Chondrocyte (in vitro differentiated cells): ENCODE results near the gene ATP1B1. TPM values are rescaled to one million over a fixed set of nuclear protein-coding genes. Genes with fewer than 3 reads are reported as not detected.
A peak's percentile ranks its signal among the peaks of the same experiment; 100 is the strongest.

Source experiments
- DNase-seq: peaks from one replicate; pipeline ENCODE4 v3.0.0; 2021; ENCODE audit warnings: mixed read lengths, low spot score
- H3K27ac Mint-ChIP-seq: one replicate; pipeline ENCODE4 v1.8.0; 2021; ENCODE audit warnings: mild to moderate bottlenecking, moderate library complexity, mixed read lengths; ENCODE audit not compliant: unreplicated experiment
- H3K27me3 Mint-ChIP-seq: 2 replicates; pipeline ENCODE4 v1.8.0; 2021; ENCODE audit warnings: low read depth, mixed read lengths
- H3K36me3 Mint-ChIP-seq: 2 replicates; pipeline ENCODE4 v1.8.0; 2021; ENCODE audit warnings: low read depth, mixed read lengths
- H3K4me1 Mint-ChIP-seq: 2 replicates; pipeline ENCODE4 v1.8.0; 2021; ENCODE audit warnings: low read depth, mild to moderate bottlenecking, mixed read lengths
- H3K4me3 Mint-ChIP-seq: one replicate; pipeline ENCODE4 v1.8.0; 2021; ENCODE audit warnings: mild to moderate bottlenecking, moderate library complexity, mixed read lengths; ENCODE audit not compliant: unreplicated experiment
- H3K9me3 Mint-ChIP-seq: 2 replicates; pipeline ENCODE4 v1.8.0; 2021; ENCODE audit warnings: low read depth, mixed read lengths
- total RNA-seq: library from RNA; stranded (reverse); gene quantifications from 3 replicates; pipeline ENCODE4 v1.2.1, GENCODE V29; 2021
- TF ChIP-seq, protein P1 (sequence below): fragments of 200-600 bp; sonication (generic); IDR thresholded peaks from 2 replicates; pipeline ENCODE4 v1.5.0; 2021; ENCODE audit warnings: antibody characterized with exemption, mild to moderate bottlenecking, moderate library complexity

Gene ATP1B1
- total RNA-seq, 1 donor from 2014 or later, result 104 TPM

DNA sequence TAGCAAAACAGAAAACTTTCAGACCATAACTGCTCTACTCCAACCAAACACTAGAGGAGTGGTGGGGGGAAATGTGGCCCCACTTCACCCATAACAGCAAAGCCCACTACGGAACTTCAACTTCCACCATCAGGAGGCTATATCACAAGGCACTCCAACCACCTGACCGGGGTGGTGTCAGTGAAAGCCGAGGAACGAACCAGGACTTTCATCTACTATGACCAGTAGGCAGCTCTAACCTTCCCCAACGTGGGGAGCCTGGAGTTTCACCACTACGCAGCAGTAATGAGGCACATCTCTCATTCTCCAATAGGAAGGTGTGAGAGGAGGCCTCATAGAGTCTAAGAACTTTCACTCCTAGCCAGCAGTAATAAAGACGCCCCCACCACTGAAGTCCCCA is 42.4 kb upstream of the ATP1B1 start:
- Mint-ChIP-seq H3K9me3 (peaks cover 16% of the 10 kb centered on the region), H3K27ac (no peak overlapping the region), H3K4me3 (no peak overlapping the region), H3K36me3 (peaks cover 4% of the 10 kb centered on the region), H3K27me3 (no peaks in the 10 kb centered on the region), H3K4me1 (peaks cover 8% of the 10 kb centered on the region)
- DNase-seq, result no peak
- TF ChIP-seq, protein P1, sequence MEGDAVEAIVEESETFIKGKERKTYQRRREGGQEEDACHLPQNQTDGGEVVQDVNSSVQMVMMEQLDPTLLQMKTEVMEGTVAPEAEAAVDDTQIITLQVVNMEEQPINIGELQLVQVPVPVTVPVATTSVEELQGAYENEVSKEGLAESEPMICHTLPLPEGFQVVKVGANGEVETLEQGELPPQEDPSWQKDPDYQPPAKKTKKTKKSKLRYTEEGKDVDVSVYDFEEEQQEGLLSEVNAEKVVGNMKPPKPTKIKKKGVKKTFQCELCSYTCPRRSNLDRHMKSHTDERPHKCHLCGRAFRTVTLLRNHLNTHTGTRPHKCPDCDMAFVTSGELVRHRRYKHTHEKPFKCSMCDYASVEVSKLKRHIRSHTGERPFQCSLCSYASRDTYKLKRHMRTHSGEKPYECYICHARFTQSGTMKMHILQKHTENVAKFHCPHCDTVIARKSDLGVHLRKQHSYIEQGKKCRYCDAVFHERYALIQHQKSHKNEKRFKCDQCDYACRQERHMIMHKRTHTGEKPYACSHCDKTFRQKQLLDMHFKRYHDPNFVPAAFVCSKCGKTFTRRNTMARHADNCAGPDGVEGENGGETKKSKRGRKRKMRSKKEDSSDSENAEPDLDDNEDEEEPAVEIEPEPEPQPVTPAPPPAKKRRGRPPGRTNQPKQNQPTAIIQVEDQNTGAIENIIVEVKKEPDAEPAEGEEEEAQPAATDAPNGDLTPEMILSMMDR, result no peak

DNA sequence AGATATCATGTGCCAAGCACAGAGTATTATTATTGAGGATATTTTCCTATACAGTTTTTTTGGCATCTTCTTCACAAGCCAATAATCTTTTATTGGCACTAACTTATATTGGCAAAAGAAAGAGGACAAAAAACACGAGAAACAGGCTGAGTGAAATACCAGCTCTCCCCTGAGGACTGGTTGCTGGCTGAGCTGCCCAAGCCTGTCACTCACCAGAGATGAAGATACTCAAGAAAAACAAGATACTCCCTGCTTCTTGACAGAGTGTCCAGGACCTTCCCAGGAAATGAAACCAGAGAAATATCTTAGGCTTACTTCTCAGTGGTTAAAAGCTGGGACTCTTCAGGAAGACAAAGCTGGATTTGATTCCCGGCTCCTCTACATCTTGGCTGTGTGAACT is 35.9 kb upstream of the ATP1B1 start:
- Mint-ChIP-seq H3K4me3 (no peak overlapping the region), H3K9me3 (peaks cover 10% of the 10 kb centered on the region), H3K36me3 (peaks cover 4% of the 10 kb centered on the region), H3K4me1 (peaks cover 15% of the 10 kb centered on the region), H3K27me3 (no peaks in the 10 kb centered on the region), H3K27ac (peak overlapping the region; percentile 72)
- DNase-seq, result no peak
- TF ChIP-seq, protein P1, result no peak

DNA sequence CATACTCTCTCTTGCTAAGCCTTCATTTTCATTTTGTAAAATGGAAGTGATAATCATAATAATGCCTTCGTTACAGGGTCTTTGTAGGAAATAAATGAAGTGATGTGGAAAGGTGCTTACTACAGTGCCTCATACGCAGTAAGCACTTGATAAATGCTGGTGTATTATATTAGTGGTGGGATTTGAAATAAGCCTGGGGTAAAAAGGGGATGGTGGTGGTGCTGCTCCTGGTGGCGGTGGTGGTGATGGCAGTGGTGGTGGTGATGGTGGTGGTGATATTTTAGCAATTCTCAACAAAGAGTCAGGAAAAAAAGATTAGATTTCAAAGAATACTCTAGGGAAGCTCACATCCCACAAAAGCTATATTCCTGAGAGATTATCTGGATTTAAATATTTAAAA is 35.5 kb upstream of the ATP1B1 start:
- peaks cover 4% of the 10 kb centered on the region for H3K36me3 Mint-ChIP-seq
- no peak for DNase-seq
- peak overlapping the region; percentile 72 for H3K27ac Mint-ChIP-seq
- TF ChIP-seq, protein P1, result peak; percentile 55
- H3K27me3 Mint-ChIP-seq, result no peaks in the 10 kb centered on the region
- peaks cover 10% of the 10 kb centered on the region for H3K9me3 Mint-ChIP-seq
- H3K4me1 Mint-ChIP-seq, result peaks cover 15% of the 10 kb centered on the region
- H3K4me3 Mint-ChIP-seq, result no peak overlapping the region

DNA sequence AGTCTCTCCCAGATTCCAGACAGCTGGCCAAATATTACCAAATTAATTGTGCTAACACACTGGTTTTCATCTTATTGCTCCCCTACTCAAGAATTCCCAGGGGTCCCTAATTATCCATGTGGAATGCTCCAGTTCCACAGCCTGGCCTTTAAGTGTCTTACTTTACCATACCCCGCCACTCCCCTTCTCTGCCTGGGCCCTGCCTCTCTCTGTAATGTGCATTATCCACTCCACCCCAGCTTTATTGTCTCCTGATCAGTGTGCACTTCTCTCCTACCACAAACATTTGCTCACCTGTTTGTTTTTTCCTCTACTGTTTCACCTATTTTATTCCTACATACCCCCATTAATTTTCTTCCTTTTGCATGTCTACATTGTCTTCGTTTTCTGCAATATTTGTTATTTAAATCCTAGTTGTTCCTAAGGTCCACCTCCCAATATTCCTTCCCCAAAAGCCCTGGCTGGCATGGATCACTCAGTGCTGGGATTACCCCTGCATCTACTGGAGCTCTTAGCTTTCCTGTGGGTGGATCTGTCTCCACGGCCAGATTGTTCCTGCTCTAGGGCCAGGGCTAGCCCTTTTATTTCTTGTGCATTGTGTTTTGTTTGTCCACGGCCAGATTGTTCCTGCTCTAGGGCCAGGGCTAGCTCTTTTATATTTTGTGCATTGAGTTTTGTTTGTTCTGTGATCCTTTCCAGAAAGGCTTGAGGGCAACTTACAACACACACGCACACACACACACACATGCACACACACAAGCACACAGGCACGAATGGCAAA is 33.4 kb upstream of the ATP1B1 start:
- TF ChIP-seq, protein P1, result no peak
- Mint-ChIP-seq H3K4me3 (no peak overlapping the region), H3K27ac (no peak overlapping the region), H3K27me3 (no peaks in the 10 kb centered on the region), H3K36me3 (no peaks in the 10 kb centered on the region), H3K9me3 (no peaks in the 10 kb centered on the region), H3K4me1 (peaks cover 15% of the 10 kb centered on the region)
- no peak for DNase-seq

GRCh38 chr1:169078163-169078883 is 28.2 kb upstream of the ATP1B1 start:
- TF ChIP-seq, protein P1, result no peak

More at GRCh38 chr1:169078163-169078883, 28.2 kb upstream of the ATP1B1 start:
- Mint-ChIP-seq H3K27ac (peak overlapping the region; percentile 6), H3K27me3 (no peaks in the 10 kb centered on the region), H3K36me3 (no peaks in the 10 kb centered on the region), H3K4me3 (no peak overlapping the region), H3K4me1 (peaks cover 14% of the 10 kb centered on the region), H3K9me3 (no peaks in the 10 kb centered on the region)
- no peak for DNase-seq
